ENCODE results near the gene ROPN1B.

Gene ROPN1B

GRCh38 chr3:126026761-126027160, 57.8 kb downstream of the ROPN1B start:
- DNase-seq (ENCODE audit: low read depth in 2 of 2, low spot score in 1 of 2): no peak

- DNase-seq (ENCODE audit: low read depth in 2 of 2, low spot score in 1 of 2): no peak
These were observed 59.1 kb downstream of the ROPN1B start for GRCh38 chr3:126028096-126028495.

- DNase-seq (ENCODE audit: low read depth in 2 of 2, low spot score in 1 of 2): no peak
These were observed 60.3 kb downstream of the ROPN1B start for GRCh38 chr3:126029241-126029640.

GRCh38 chr3:126030455-126030854, 61.5 kb downstream of the ROPN1B start:
- DNase-seq (ENCODE audit: low read depth in 2 of 2, low spot score in 1 of 2): no peak

- DNase-seq (ENCODE audit: low read depth in 2 of 2, low spot score in 1 of 2): no peak
These were observed 63.0 kb downstream of the ROPN1B start for GRCh38 chr3:126031981-126032471.
